SH-SY5Y (cell line): ENCODE measurements around the gene ADPRS.

ENCODE experiments used
- GATA2 ChIP-seq: IDR thresholded peaks from 2 replicates; pipeline ENCODE4 v1.6.1; 2011; ENCODE audit warnings: mild to moderate bottlenecking, low read depth, low read length
- GATA3 ChIP-seq: IDR thresholded peaks from 2 replicates; pipeline ENCODE4 v1.6.1; 2011; ENCODE audit warnings: low read depth, mild to moderate bottlenecking, low read length, moderate library complexity

- no peak for TF ChIP-seq GATA2
- no peak for TF ChIP-seq GATA3
Measured at GRCh38 chr1:36118447-36119204, 29.9 kb downstream of the ADPRS start.
